GM19438 (cell line): Measurements from ENCODE around the gene EPHA6.

Source experiments
- ATAC-seq: cut with Tn5 transposase; IDR thresholded peaks from one replicate; pipeline ENCODE4 v1.9.1; 2021; ENCODE audit warnings: low read depth; ENCODE audit not compliant: unreplicated experiment

Gene EPHA6

DNA sequence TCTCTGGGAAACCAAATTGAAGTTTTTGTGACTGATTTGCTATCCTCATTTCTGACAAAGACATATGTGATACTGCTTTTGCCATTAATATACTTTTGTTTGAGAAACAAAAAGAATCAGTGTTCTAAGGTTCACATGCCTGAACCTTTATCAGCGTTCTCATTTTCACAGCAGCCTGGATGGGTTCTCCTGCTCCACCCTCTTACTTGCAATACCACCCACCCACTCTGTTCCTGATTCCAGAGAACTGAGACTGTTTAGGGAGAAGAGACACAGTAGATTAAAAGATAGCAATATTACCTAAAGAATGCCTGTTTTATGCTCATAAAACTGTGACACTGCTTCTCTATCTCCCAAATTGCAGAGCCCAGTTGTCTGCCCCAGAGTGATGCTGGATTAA is 924.4 kb downstream of the EPHA6 start:
- no peak for ATAC-seq

GRCh38 chr3:97742036-97742435 is 927.6 kb downstream of the EPHA6 start:
- no peak for ATAC-seq

DNA sequence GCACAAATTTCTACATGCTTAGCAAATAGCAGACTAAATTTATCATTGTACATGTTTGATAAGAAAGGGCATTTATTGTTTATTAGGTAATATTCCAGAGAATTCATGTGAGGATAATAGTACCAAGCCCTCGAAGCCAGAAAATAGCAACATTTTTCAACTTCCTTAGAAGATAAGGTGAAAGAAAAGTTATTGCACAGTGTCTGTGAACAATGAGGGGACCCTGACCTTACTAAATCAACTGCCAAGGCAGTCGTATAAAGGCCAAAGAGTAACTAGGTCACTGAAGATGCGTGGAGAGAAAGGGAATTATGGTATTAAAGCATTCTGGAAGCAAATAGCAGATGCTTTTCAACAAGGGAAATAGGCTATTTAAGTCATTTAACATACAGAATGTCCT is 929.9 kb downstream of the EPHA6 start:
- no peak for ATAC-seq

GRCh38 chr3:97763586-97764406 is 949.4 kb downstream of the EPHA6 start:
- ATAC-seq, result no peak

DNA sequence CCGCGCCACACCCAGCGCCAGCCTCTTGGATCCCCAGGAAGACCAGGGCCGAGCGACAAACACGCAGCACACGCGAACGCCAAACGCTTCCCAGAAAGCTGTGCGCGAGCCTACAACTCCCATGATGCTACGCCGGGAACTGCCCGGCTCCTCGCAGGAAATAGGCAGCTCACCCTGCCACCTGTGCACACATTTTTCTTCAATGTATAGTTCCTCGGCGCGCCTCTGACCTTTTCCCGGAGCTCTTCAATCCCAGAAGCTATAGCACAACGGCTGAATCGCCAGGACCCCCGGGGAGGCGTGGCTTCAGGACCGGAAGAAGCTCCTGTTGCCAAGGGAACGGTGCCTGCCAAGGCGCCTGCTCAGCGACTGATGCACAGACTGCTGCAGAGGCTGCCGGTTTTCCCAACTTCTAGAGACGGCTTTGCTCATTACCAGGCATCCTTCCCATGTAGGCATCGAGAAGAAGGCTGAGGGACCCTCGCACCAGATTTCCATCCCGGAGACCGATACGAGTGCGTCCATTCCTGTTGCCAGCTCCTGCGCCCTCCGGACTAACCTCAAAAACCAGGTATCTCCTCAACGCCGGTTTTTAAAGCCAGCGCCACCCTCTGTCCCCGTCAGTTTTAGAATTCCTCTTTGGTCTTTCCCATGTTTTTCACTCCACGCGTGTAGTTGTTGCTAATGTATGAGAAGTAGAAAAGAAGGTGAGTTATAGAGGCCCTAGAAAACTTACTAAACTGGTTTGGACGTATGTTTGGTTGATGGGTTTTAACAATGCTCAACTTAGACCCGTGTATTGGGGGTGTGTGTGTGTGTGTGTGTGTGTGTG is 950.2 kb downstream of the EPHA6 start, which contains the start of gene ARL6:
Gene ARL6 (plus strand): TSS at position 352 of the 832 bp plus-strand sequence. CDS start 3,350 bp downstream, outside the sequence.
- peak; percentile 98 for ATAC-seq

- ATAC-seq, result no peak
These were observed 950.9 kb downstream of the EPHA6 start for GRCh38 chr3:97765336-97765735.

GRCh38 chr3:97772926-97773325 is 958.5 kb downstream of the EPHA6 start:
- no peak for ATAC-seq

GRCh38 chr3:97778152-97778551 is 963.8 kb downstream of the EPHA6 start:
- no peak for ATAC-seq

DNA sequence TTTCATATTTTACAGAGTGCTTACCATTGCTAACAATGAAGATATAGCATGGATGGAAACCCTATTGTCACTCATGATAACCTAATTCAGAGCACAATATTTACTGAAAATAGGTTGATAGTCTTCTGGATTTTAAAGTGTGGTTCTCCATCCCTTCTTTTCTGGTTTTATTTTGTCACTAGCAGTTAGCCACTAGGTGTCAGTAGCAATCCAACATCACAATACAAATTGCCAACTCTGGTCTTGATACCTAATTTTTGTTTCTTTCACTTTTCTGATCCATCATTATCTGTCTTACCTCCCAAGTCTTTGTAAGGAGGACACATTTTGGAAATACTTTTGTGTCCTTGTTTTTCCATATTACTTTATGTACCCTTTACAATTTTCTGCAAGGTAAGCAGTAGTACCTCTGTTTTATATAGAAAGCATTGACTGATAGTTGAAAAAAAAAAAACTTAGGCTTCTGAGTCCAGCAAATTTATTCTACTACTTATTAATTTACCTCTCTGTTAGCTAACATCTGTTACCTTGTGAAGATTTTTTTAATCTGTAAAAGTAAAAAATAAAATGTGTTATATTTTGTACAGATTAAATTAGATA is 979.1 kb downstream of the EPHA6 start:
- peak; percentile 77 for ATAC-seq

DNA sequence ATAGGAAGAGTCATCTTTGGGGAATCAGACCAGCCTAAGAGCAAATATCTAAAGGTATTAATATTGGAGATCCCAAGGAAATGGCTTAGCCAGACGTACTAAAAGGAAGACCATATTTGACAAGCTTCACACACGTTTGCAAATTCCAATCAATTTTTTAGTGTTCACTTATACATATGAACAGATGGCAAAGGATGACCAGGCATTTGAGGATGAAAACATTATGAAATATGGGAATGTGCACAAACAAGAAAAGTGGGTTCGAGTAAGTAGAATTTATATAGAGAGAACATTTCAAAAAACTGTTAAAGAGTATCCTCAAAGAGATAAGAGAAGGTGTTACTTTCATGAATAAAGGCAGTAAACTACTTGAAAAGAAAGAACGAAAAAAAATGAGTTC is 981.6 kb downstream of the EPHA6 start:
- ATAC-seq, result no peak
